Astrocyte (in vitro differentiated cells and primary cell): ENCODE data around the gene PRAMEF12.

Source experiments
- EZH2 ChIP-seq: IDR thresholded peaks from 2 replicates; pipeline ENCODE4 v1.6.1; 2012; ENCODE audit warnings: mild to moderate bottlenecking, low read length, inconsistent platforms; ENCODE audit not compliant: insufficient read depth
- TF ChIP-seq, protein P1 (sequence below): IDR thresholded peaks from 2 replicates; pipeline ENCODE4 v1.5.1; 2011; ENCODE audit warnings: low read depth, mild to moderate bottlenecking, inconsistent platforms, low read length, moderate library complexity; ENCODE audit not compliant: insufficient read depth

DNA sequence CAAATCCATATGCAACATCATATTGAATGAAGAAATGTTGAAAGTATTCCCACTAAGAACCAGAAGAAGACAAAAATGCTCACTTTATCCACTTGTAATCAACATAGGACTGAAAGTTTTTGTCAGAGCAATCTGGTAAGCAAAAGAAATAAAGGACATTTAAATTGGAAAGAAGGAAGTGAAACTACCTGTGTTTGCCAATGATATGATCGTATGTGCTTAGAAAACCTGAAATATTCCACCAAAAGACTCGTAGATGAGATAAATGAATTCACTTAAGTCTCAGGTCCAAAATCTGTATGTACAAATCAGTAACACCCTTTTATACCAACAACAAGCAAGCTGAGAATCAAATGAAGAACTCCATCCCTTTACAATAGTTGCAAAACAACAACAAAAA, 26.2 kb downstream of the PRAMEF12 start:
- no peak for TF ChIP-seq EZH2
- TF ChIP-seq, protein P1, sequence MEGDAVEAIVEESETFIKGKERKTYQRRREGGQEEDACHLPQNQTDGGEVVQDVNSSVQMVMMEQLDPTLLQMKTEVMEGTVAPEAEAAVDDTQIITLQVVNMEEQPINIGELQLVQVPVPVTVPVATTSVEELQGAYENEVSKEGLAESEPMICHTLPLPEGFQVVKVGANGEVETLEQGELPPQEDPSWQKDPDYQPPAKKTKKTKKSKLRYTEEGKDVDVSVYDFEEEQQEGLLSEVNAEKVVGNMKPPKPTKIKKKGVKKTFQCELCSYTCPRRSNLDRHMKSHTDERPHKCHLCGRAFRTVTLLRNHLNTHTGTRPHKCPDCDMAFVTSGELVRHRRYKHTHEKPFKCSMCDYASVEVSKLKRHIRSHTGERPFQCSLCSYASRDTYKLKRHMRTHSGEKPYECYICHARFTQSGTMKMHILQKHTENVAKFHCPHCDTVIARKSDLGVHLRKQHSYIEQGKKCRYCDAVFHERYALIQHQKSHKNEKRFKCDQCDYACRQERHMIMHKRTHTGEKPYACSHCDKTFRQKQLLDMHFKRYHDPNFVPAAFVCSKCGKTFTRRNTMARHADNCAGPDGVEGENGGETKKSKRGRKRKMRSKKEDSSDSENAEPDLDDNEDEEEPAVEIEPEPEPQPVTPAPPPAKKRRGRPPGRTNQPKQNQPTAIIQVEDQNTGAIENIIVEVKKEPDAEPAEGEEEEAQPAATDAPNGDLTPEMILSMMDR, result no peak
